ENCODE results near the gene KDM4B. TPM values are rescaled to one million over a fixed set of nuclear protein-coding genes. Genes with fewer than 3 reads are reported as not detected.

The KDM4B gene
- total RNA-seq, 1 experiment from 2014 or later: 43.7 TPM

DNA sequence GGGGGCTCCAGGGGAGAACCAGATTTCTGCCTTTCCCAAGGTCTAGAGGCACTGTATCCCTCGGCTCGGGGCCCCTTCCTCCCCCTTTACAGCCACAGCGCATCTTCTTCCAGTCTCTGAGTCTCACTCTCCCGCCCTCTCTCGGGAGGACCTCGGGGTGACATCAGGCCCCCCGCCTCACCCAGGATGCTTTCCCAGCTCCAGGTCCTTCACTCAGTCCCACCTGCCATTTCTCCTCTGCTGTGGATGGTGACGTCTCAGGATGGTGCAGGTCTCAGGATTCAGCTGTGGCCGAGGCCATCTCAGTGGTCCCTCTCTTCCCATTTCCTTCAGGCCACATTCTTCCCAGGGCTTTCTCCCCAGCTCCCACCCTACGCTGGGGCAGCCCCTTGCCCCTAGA lies 13.6 kb upstream of the KDM4B start:
- no peak overlapping the region for H2BK12ac ChIP-seq (ENCODE audit: insufficient read length, low read depth, low read length)
- Mint-ChIP-seq H3K9me3 (no peaks in the 10 kb centered on the region), H3K36me3 (ENCODE audit: insufficient read depth in 1 of 3, low read depth in 3 of 3) (peaks cover 37 to 83% (median 75%) of the 10 kb centered on the region in 3 experiments), H3K27me3 (ENCODE audit: low read depth) (no peaks in the 10 kb centered on the region; the same call in 1 of the 2 replicates), H3K27ac (peak overlapping the region; percentile 38 to 77 (median 70); a peak in 4 of 7 replicates), H3K4me1 (no peaks in the 10 kb centered on the region), H3K4me3 (peak overlapping the region in 1 of 2 experiments; percentile 38; a peak in 1 of 5 replicates)
- no peak overlapping the region for H3K27ac ChIP-seq (ENCODE audit: insufficient read length, low read depth, low read length)
- no peak overlapping the region for H4K91ac ChIP-seq (ENCODE audit: insufficient read length, low read depth, low read length)
- H3K79me2 ChIP-seq (ENCODE audit: insufficient read depth, low read length): no peaks in the 10 kb centered on the region
- H3K23me2 ChIP-seq (ENCODE audit: insufficient read length, low read depth, low read length, poor library complexity, severe bottlenecking): peaks cover 2% of the 10 kb centered on the region
- H2BK5ac ChIP-seq (ENCODE audit: insufficient read length, low read length): no peak overlapping the region
- no peaks in the 10 kb centered on the region for H3K79me1 ChIP-seq (ENCODE audit: insufficient read depth, low read depth, low read length, poor library complexity, severe bottlenecking)
- H3K9me3 ChIP-seq (ENCODE audit: control insufficient read depth, low read depth, low read length): no peaks in the 10 kb centered on the region
- H4K5ac ChIP-seq (ENCODE audit: insufficient read length, low read depth, low read length): no peak overlapping the region
- H3K18ac ChIP-seq (ENCODE audit: insufficient read length, low read depth, low read length): no peak overlapping the region
- no peak overlapping the region for H3K56ac ChIP-seq (ENCODE audit: insufficient read length, low read depth, low read length)
- no peak overlapping the region for H3K23ac ChIP-seq (ENCODE audit: insufficient read length, low read depth, low read length)
- H4K20me1 ChIP-seq (ENCODE audit: control insufficient read depth, insufficient read depth, insufficient read length): no peaks in the 10 kb centered on the region
- H3K4me1 ChIP-seq (ENCODE audit: insufficient read depth, low read length): no peaks in the 10 kb centered on the region
- H3T11ph ChIP-seq (ENCODE audit: low read length): no peak overlapping the region
- no peak overlapping the region for H3K14ac ChIP-seq (ENCODE audit: insufficient read depth, low read length)
- no CpG with 5 or more reads among the region's 10 CpGs for WGBS (ENCODE audit: extremely low coverage, insufficient read length, low lambda C conversion rate)
- no peak overlapping the region for H2BK120ac ChIP-seq (ENCODE audit: low read depth, low read length, poor library complexity, severe bottlenecking)
- TF ChIP-seq, protein P1, sequence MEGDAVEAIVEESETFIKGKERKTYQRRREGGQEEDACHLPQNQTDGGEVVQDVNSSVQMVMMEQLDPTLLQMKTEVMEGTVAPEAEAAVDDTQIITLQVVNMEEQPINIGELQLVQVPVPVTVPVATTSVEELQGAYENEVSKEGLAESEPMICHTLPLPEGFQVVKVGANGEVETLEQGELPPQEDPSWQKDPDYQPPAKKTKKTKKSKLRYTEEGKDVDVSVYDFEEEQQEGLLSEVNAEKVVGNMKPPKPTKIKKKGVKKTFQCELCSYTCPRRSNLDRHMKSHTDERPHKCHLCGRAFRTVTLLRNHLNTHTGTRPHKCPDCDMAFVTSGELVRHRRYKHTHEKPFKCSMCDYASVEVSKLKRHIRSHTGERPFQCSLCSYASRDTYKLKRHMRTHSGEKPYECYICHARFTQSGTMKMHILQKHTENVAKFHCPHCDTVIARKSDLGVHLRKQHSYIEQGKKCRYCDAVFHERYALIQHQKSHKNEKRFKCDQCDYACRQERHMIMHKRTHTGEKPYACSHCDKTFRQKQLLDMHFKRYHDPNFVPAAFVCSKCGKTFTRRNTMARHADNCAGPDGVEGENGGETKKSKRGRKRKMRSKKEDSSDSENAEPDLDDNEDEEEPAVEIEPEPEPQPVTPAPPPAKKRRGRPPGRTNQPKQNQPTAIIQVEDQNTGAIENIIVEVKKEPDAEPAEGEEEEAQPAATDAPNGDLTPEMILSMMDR (conservative IDR thresholded peaks at IDR 0.05): no peak
- no peak overlapping the region for H3K4me2 ChIP-seq (ENCODE audit: insufficient read depth, insufficient read length, low read length)
- H3K9ac ChIP-seq (ENCODE audit: extremely low read depth, insufficient read length, low read length): no peak overlapping the region
- H2AK5ac ChIP-seq (ENCODE audit: insufficient read length, low read length): no peak overlapping the region
- no peak overlapping the region for H4K8ac ChIP-seq (replicated peaks; ENCODE audit: insufficient read length, low read depth, low read length)
- no peak overlapping the region for H2BK15ac ChIP-seq (ENCODE audit: low read depth, low read length)
- no peak overlapping the region for H2AFZ ChIP-seq (ENCODE audit: low read length)
- H3K27me3 ChIP-seq (ENCODE audit: insufficient read depth, low read length): no peaks in the 10 kb centered on the region
- no peak for DNase-seq
- no peak overlapping the region for H3K4ac ChIP-seq (ENCODE audit: low read depth, low read length)
- H2BK20ac ChIP-seq (ENCODE audit: low read depth, low read length, poor library complexity, severe bottlenecking): no peak overlapping the region
